Fibroblast of the aortic adventitia (primary cell): ENCODE data around the gene SLCO4A1. TPM values are rescaled to one million over a fixed set of nuclear protein-coding genes. Genes with fewer than 3 reads are reported as not detected.

Experiments
- DNase-seq: peaks from one replicate; pipeline ENCODE4 v3.0.0-alpha.2; 2010; ENCODE audit warnings: low read depth
- H3K4me3 ChIP-seq: 2 replicates; pipeline ENCODE4 v1.5.1; 2011; ENCODE audit warnings: low read depth, mild to moderate bottlenecking, control low read depth, low read length, moderate library complexity
- total RNA-seq: library from RNA; depleted of rRNA; stranded (reverse); fragments of >200 nt; gene quantifications from 2 replicates; pipeline ENCODE4 v1.2.3, GENCODE V29; 2012; ENCODE audit warnings: low replicate concordance
- TF ChIP-seq, protein P1 (sequence below): IDR thresholded peaks from 2 replicates; pipeline ENCODE4 v1.5.1; 2011; ENCODE audit warnings: mild to moderate bottlenecking, low read length, control low read depth, inconsistent platforms; ENCODE audit not compliant: insufficient read depth

The SLCO4A1 gene
- total RNA-seq, 1 donor, result 0.72 TPM

- peak; percentile 54 for DNase-seq
- TF ChIP-seq, protein P1, sequence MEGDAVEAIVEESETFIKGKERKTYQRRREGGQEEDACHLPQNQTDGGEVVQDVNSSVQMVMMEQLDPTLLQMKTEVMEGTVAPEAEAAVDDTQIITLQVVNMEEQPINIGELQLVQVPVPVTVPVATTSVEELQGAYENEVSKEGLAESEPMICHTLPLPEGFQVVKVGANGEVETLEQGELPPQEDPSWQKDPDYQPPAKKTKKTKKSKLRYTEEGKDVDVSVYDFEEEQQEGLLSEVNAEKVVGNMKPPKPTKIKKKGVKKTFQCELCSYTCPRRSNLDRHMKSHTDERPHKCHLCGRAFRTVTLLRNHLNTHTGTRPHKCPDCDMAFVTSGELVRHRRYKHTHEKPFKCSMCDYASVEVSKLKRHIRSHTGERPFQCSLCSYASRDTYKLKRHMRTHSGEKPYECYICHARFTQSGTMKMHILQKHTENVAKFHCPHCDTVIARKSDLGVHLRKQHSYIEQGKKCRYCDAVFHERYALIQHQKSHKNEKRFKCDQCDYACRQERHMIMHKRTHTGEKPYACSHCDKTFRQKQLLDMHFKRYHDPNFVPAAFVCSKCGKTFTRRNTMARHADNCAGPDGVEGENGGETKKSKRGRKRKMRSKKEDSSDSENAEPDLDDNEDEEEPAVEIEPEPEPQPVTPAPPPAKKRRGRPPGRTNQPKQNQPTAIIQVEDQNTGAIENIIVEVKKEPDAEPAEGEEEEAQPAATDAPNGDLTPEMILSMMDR, result no peak
- no peak overlapping the region for H3K4me3 ChIP-seq
Observed at GRCh38 chr20:62606551-62607201, 35.6 kb upstream of the SLCO4A1 start.

- TF ChIP-seq, protein P1, result no peak
- no peak overlapping the region for H3K4me3 ChIP-seq
- DNase-seq, result no peak
Observed at GRCh38 chr20:62607366-62608217, 34.7 kb upstream of the SLCO4A1 start.

DNA sequence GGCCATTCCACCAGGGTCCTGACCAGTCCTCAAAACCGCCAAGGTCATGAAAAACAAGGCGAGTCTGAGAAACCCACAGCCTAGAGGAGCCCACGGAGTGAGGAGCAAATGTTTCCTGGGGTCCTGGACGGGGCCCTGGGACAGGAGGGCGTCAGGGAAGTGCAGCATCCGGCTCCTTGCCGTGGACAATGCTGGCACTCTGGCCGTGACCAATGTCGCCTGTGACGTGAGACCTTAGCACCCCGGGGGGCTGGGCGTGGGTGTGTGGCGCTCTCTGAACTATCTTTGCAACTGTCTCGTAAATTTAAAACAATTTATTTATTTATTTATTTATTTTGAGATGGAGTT lies 34.1 kb upstream of the SLCO4A1 start:
- DNase-seq, result no peak
- no peak overlapping the region for H3K4me3 ChIP-seq
- TF ChIP-seq, protein P1, result no peak

- no peak overlapping the region for H3K4me3 ChIP-seq
- TF ChIP-seq, protein P1, result no peak
- DNase-seq, result no peak
Observed at GRCh38 chr20:62609279-62609720, 33.0 kb upstream of the SLCO4A1 start.

DNA sequence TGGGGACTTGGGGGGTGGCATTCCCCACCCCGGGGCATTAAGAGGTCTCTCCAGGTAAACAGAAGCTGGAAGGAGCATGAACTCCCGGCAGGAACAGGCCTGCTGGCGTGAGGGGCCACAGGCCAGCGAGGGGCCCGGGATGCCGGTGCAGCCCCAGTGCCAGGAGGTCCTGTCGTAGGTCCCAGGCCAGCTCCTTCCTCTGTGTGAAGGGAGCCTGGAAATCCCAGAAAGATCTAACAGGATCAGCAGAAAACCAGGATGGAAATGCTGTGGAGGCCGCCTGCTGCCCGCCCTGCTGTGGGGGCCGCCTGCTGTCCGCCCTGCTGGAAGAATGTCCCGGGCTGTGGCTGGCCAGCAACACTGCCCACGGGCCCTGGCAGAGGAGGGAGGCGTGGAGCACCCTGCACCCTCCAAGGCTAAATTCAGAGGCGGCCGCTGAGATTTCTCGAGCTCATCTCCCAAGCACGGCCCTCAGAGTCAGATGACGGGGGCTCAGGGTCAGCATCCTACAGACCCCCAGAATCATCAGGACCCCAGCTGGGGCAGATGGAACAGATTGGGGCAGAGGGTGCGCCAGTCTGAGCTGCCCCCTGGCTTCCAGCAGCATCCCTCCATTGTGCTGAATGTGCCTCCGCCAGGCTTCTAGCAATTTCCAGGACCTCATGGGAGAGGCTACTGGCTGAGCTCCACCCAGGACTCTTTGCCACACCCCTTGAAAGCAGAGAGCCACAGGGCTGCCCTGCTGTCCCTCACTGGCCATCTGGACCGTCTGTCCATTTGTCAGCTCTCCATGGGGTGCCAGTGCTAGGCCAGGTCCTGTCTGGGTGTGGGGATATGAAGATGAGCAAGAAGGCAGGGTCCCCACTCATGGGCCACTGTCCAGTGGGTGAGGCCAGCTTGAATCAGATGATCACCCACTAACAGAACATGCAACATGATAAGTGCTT lies 32.2 kb upstream of the SLCO4A1 start:
- no peak overlapping the region for H3K4me3 ChIP-seq
- TF ChIP-seq, protein P1, result no peak
- DNase-seq, result no peak

DNA sequence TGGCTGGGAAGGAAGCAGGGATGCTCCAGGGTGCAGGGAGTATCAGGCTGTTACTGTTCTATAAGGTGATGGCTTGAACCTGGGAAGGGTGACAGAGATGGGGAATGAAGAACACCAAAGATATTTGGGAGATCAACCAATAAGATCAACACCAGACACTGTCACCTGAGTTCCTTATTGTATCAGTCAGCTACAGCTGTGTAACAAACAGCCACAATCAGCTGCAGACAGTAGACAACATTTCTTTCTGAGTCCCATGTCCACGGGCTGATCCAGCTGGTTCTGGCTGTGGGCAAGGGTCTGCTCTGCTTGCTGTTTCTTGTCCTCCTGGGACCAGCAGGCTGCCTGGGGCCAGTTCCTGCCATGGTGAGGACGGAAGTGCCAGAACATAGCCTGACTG lies 31.3 kb upstream of the SLCO4A1 start:
- TF ChIP-seq, protein P1, result no peak
- no peak overlapping the region for H3K4me3 ChIP-seq
- DNase-seq, result no peak
